ENCODE measurements around the gene SIK2.

SIK2 gene

DNA sequence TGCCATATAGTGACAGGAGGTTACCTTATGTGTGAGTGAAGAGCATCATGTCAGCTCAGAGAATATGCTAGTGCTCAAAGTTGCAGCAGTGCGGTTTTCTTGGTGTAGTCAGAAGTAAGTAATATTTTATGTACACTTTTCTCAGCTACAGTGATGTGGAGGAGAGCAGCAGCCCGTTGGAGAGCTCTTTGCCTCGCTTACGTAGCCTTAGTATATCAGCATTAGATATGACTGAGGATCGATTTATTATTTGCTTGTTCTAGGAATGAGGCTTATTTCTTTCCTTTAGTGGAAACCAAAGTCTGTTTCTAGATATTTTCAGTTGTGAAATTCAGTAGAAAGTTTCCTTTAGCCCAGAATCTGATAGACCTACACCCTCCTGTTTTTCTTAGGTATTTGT is 100.4 kb downstream of the SIK2 start:
- Histone ChIP-seq H3K9ac (no peak overlapping the region), H2AFZ (no peak overlapping the region), H3K79me2 (no peaks in the 10 kb centered on the region), H3K27ac (no peak overlapping the region), H3K4me2 (ENCODE audit: low read length) (no peak overlapping the region), H3K4me3 (ENCODE audit: low read depth, low read length) (no peak overlapping the region), H3K9me3 (ENCODE audit: control insufficient read depth, low read length) (no peaks in the 10 kb centered on the region), H3K36me3 (ENCODE audit: control insufficient read depth, insufficient read depth, low read length) (no peaks in the 10 kb centered on the region), H3K27me3 (ENCODE audit: control insufficient read depth, insufficient read depth, low read length) (no peaks in the 10 kb centered on the region), H3K4me1 (peaks cover 11% of the 10 kb centered on the region)
- TF ChIP-seq, protein P1, sequence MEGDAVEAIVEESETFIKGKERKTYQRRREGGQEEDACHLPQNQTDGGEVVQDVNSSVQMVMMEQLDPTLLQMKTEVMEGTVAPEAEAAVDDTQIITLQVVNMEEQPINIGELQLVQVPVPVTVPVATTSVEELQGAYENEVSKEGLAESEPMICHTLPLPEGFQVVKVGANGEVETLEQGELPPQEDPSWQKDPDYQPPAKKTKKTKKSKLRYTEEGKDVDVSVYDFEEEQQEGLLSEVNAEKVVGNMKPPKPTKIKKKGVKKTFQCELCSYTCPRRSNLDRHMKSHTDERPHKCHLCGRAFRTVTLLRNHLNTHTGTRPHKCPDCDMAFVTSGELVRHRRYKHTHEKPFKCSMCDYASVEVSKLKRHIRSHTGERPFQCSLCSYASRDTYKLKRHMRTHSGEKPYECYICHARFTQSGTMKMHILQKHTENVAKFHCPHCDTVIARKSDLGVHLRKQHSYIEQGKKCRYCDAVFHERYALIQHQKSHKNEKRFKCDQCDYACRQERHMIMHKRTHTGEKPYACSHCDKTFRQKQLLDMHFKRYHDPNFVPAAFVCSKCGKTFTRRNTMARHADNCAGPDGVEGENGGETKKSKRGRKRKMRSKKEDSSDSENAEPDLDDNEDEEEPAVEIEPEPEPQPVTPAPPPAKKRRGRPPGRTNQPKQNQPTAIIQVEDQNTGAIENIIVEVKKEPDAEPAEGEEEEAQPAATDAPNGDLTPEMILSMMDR (IDR thresholded peaks at IDR 0.05), result no peak

DNA sequence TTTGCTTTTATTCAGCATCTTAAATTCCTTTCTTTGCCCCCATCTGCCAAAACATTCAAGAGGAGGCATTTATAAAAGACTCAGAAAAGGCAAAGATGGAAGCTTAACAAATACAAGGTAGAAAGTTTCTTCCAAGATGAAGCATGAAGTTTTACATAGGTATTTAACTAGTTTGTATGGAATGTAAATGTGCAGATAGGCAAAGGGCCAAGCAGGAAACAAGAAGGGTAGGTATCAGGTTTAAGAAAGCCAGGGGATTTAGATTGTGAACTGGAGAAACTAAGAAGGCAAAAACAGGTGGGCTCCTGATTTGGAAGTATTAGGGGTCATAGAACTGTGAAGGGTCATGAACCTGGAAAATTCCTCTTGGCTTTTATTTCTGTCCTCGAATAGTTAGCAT is 101.3 kb downstream of the SIK2 start:
- TF ChIP-seq, protein P1 (IDR thresholded peaks at IDR 0.05), result no peak
- H3K27ac ChIP-seq, result peak overlapping the region; percentile 78
- H3K36me3 ChIP-seq (ENCODE audit: control insufficient read depth, insufficient read depth, low read length), result no peaks in the 10 kb centered on the region
- no peaks in the 10 kb centered on the region for H3K27me3 ChIP-seq (ENCODE audit: control insufficient read depth, insufficient read depth, low read length)
- H3K9ac ChIP-seq, result no peak overlapping the region
- H3K4me3 ChIP-seq (ENCODE audit: low read depth, low read length), result no peak overlapping the region
- no peaks in the 10 kb centered on the region for H3K9me3 ChIP-seq (ENCODE audit: control insufficient read depth, low read length)
- H3K4me1 ChIP-seq, result peaks cover 11% of the 10 kb centered on the region
- H2AFZ ChIP-seq, result no peak overlapping the region
- no peaks in the 10 kb centered on the region for H3K79me2 ChIP-seq
- H3K4me2 ChIP-seq (ENCODE audit: low read length), result peak overlapping the region; percentile 44

DNA sequence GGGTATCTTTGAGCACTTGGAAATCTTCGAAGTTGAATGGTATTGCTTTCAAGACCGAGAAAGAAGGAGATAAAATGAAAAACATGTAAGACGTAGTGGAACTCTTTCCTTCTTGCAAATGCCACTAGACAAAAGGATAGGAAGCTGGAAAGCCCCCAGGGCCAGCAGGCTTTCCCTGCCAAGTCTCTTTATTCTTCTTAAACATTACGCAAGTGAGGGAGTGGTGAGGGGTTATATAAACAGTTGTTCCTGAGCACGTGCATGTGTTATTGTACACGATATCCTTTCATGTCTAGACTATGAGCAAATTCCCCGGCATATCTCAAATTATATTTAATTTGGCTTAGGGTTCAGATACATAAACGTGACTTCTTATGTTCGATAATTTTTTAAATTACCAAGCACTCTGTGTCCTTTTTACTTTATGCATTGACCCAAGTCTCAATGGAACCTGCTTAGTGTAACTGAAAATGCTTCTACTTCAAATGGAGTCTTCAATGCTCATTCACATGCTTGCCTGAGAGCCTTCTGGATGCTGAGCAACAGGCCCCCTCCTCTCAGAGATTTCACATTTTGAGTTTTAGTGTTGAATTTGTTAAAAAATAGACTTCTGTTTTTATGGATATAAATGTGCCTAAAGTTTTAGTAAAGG is 104.9 kb downstream of the SIK2 start:
- Histone ChIP-seq H3K9ac (no peak overlapping the region), H3K4me3 (ENCODE audit: low read depth, low read length) (no peak overlapping the region), H2AFZ (no peak overlapping the region), H3K4me2 (ENCODE audit: low read length) (no peak overlapping the region), H3K27me3 (ENCODE audit: control insufficient read depth, insufficient read depth, low read length) (no peaks in the 10 kb centered on the region), H3K36me3 (ENCODE audit: control insufficient read depth, insufficient read depth, low read length) (no peaks in the 10 kb centered on the region), H3K27ac (no peak overlapping the region), H3K4me1 (peaks cover 11% of the 10 kb centered on the region), H3K9me3 (ENCODE audit: control insufficient read depth, low read length) (no peaks in the 10 kb centered on the region), H3K79me2 (peaks cover 2% of the 10 kb centered on the region)
- TF ChIP-seq, protein P1 (IDR thresholded peaks at IDR 0.05), result no peak

DNA sequence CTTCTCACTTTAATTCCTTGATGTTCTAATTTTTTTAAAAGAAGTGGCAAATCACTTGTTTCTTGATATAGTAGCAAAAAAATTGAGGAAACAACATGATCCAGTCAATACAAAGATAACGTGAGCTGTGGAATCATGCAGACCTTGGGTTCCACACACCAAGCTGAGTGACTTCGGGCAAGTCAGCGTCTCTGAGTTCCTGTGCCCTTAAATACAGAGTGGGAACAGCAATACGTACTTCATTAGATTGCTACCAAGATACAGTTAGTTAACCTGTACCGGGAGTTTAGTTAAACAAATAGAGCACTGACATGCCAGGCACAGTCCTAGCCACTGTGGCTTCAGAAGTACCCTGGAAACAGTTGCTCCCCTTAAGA is 105.4 kb downstream of the SIK2 start:
- no peak overlapping the region for H3K4me2 ChIP-seq (ENCODE audit: low read length)
- TF ChIP-seq, protein P1 (IDR thresholded peaks at IDR 0.05), result no peak
- H3K27ac ChIP-seq, result no peak overlapping the region

DNA sequence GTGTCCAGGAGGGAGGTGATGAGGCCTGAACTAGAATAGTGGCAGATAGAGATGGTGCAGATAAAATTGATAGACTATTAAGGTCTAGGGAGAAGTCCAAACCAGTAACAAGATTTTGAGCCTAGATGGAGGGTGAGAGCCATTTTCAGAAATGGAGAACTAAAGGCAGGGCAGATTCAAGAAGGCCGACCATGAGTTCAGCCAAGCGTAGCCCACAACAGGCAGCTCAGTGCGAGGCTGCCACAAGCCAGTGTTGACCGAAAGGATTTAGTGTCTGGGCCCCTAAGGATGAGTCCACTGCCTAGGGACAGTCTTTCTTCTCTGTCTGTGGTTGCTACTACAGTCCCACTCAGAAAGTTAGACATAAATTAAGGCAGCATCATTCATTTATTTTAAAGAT is 112.3 kb downstream of the SIK2 start:
- Histone ChIP-seq H3K36me3 (ENCODE audit: control insufficient read depth, insufficient read depth, low read length) (no peaks in the 10 kb centered on the region), H3K4me1 (peaks cover 3% of the 10 kb centered on the region)

More for the DNA sequence above, 105.4 kb downstream of the SIK2 start:
- Histone ChIP-seq H3K79me2 (peaks cover 2% of the 10 kb centered on the region), H3K9me3 (ENCODE audit: control insufficient read depth, low read length) (no peaks in the 10 kb centered on the region), H3K36me3 (ENCODE audit: control insufficient read depth, insufficient read depth, low read length) (no peaks in the 10 kb centered on the region), H3K4me1 (peaks cover 11% of the 10 kb centered on the region), H2AFZ (no peak overlapping the region), H3K9ac (no peak overlapping the region), H3K27me3 (ENCODE audit: control insufficient read depth, insufficient read depth, low read length) (no peaks in the 10 kb centered on the region), H3K4me3 (ENCODE audit: low read depth, low read length) (no peak overlapping the region)

More for the DNA sequence above, 112.3 kb downstream of the SIK2 start:
- H3K79me2 ChIP-seq, result peaks cover 2% of the 10 kb centered on the region
- H3K27me3 ChIP-seq (ENCODE audit: control insufficient read depth, insufficient read depth, low read length), result no peaks in the 10 kb centered on the region
- no peak overlapping the region for H3K27ac ChIP-seq
- no peak overlapping the region for H3K9ac ChIP-seq
- no peaks in the 10 kb centered on the region for H3K9me3 ChIP-seq (ENCODE audit: control insufficient read depth, low read length)
- H3K4me2 ChIP-seq (ENCODE audit: low read length), result no peak overlapping the region
- H3K4me3 ChIP-seq (ENCODE audit: low read depth, low read length), result no peak overlapping the region
- TF ChIP-seq, protein P1 (IDR thresholded peaks at IDR 0.05), result no peak
- H2AFZ ChIP-seq, result no peak overlapping the region

Measured in parathyroid adenoma (tissue), 2 donors.